ENCODE results near the gene SH3BP4. TPM values are rescaled to one million over a fixed set of nuclear protein-coding genes. Genes with fewer than 3 reads are reported as not detected.

Gene SH3BP4
- total and polyA plus RNA-seq, 10 of the 15 experiments (the other 5 are each of a cell fraction or from before 2014, with no cell fraction given): 0.03 to 0.36 TPM; not detected in 8

DNA sequence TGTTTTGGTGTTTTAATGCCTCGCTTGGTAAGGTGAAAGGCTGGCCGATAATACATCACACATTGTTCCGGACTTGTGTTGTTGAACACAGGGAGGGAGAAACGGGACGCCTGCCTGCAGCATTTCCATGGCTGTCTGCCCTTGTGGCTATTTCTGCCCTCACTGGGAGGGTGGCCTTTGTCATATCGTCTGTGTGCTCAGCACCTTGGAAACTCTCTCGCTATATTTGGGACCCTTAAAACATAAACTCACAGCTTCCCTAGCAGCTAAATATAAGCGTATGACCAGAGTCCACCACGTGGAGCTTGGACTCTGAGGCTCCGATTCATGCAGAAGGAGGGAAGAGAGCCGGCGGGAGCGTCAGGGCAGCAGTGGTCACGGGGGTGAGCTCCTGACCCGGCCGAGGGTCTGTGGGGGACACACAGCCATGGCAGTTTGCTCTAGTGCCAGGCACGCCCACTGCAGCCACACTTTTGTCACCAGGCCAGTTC lies 111.7 kb downstream of the SH3BP4 start:
- H3K27ac ChIP-seq (ENCODE audit: control insufficient read depth, insufficient read depth): no peak overlapping the region
- ChIA-PET RAD21 (ENCODE audit: unreplicated experiment) (no interaction called here), POLR2A (no interaction called here), CTCF (no interaction called here), SMC1A (ENCODE audit: uncharacterized antibody, unreplicated experiment) (no interaction called here)
- no peaks in the 10 kb centered on the region for H3K36me3 ChIP-seq (ENCODE audit: control insufficient read depth in 2 of 2, insufficient read depth in 2 of 2, low read length in 1 of 2)
- ATAC-seq: no peak
- in situ Hi-C loops (cut with MboI): no loop called here
- H3K9me3 ChIP-seq (replicated peaks; ENCODE audit: control insufficient read depth, insufficient read depth, low read length): no peaks in the 10 kb centered on the region
- BruUV-seq (replicated peaks): no TSS peak
- no peaks in the 10 kb centered on the region for H3K4me1 ChIP-seq (ENCODE audit: control insufficient read depth, insufficient read depth, low read length)
- H3K4me3 ChIP-seq: no peak overlapping the region
- no peaks in the 10 kb centered on the region for H4K20me1 ChIP-seq (ENCODE audit: control insufficient read depth, insufficient read depth)
- H2AFZ ChIP-seq (ENCODE audit: control insufficient read depth, low read depth, low read length): no peak overlapping the region
- DNase-seq (ENCODE audit: low read depth, low spot score): no peak
- 32% methylated on average over 17 of the region's 17 CpGs for WGBS (ENCODE audit: insufficient coverage, insufficient replicate concordance, low lambda C conversion rate, missing lambda C conversion rate)
- H3K27me3 ChIP-seq (replicated peaks in 1 of 2; ENCODE audit: control insufficient read depth in 2 of 2, insufficient read depth in 2 of 2, low read length in 1 of 2): no peaks in the 10 kb centered on the region
- H3K79me2 ChIP-seq (ENCODE audit: control insufficient read depth, insufficient read depth, low read length): no peaks in the 10 kb centered on the region
- no peak for FAIRE-seq
- no peak overlapping the region for H3K4me2 ChIP-seq (ENCODE audit: control insufficient read depth, insufficient read depth)
- intact Hi-C loops (cut with micrococcal nuclease; ENCODE audit: unreplicated experiment): no loop called here
- H3K9ac ChIP-seq (ENCODE audit: control insufficient read depth, insufficient read depth, low read length): no peak overlapping the region
- TF ChIP-seq BMI1 (IDR thresholded peaks at IDR 0.05; ENCODE audit: borderline replicate concordance): no peak
- TF ChIP-seq, protein P1, sequence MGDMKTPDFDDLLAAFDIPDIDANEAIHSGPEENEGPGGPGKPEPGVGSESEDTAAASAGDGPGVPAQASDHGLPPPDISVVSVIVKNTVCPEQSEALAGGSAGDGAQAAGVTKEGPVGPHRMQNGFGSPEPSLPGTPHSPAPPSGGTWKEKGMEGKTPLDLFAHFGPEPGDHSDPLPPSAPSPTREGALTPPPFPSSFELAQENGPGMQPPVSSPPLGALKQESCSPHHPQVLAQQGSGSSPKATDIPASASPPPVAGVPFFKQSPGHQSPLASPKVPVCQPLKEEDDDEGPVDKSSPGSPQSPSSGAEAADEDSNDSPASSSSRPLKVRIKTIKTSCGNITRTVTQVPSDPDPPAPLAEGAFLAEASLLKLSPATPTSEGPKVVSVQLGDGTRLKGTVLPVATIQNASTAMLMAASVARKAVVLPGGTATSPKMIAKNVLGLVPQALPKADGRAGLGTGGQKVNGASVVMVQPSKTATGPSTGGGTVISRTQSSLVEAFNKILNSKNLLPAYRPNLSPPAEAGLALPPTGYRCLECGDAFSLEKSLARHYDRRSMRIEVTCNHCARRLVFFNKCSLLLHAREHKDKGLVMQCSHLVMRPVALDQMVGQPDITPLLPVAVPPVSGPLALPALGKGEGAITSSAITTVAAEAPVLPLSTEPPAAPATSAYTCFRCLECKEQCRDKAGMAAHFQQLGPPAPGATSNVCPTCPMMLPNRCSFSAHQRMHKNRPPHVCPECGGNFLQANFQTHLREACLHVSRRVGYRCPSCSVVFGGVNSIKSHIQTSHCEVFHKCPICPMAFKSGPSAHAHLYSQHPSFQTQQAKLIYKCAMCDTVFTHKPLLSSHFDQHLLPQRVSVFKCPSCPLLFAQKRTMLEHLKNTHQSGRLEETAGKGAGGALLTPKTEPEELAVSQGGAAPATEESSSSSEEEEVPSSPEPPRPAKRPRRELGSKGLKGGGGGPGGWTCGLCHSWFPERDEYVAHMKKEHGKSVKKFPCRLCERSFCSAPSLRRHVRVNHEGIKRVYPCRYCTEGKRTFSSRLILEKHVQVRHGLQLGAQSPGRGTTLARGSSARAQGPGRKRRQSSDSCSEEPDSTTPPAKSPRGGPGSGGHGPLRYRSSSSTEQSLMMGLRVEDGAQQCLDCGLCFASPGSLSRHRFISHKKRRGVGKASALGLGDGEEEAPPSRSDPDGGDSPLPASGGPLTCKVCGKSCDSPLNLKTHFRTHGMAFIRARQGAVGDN (IDR thresholded peaks at IDR 0.05): no peak
- no peak for TF ChIP-seq SREBF2 (IDR thresholded peaks at IDR 0.05; ENCODE audit: low read length)
- TF ChIP-seq, protein P2, sequence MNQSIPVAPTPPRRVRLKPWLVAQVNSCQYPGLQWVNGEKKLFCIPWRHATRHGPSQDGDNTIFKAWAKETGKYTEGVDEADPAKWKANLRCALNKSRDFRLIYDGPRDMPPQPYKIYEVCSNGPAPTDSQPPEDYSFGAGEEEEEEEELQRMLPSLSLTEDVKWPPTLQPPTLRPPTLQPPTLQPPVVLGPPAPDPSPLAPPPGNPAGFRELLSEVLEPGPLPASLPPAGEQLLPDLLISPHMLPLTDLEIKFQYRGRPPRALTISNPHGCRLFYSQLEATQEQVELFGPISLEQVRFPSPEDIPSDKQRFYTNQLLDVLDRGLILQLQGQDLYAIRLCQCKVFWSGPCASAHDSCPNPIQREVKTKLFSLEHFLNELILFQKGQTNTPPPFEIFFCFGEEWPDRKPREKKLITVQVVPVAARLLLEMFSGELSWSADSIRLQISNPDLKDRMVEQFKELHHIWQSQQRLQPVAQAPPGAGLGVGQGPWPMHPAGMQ (IDR thresholded peaks at IDR 0.05; ENCODE audit: borderline replicate concordance): no peak
- no peak for TF ChIP-seq IKZF2 (IDR thresholded peaks at IDR 0.05)
- no peak for TF ChIP-seq HDGF (IDR thresholded peaks at IDR 0.05)
- no peak for TF ChIP-seq MLLT1 (IDR thresholded peaks at IDR 0.05)
- no peak for TF ChIP-seq ZNF217 (IDR thresholded peaks at IDR 0.05)
- no peak for TF ChIP-seq ZNF274 (IDR thresholded peaks at IDR 0.05; ENCODE audit: insufficient read depth, insufficient read length)
- TF ChIP-seq, protein P3, sequence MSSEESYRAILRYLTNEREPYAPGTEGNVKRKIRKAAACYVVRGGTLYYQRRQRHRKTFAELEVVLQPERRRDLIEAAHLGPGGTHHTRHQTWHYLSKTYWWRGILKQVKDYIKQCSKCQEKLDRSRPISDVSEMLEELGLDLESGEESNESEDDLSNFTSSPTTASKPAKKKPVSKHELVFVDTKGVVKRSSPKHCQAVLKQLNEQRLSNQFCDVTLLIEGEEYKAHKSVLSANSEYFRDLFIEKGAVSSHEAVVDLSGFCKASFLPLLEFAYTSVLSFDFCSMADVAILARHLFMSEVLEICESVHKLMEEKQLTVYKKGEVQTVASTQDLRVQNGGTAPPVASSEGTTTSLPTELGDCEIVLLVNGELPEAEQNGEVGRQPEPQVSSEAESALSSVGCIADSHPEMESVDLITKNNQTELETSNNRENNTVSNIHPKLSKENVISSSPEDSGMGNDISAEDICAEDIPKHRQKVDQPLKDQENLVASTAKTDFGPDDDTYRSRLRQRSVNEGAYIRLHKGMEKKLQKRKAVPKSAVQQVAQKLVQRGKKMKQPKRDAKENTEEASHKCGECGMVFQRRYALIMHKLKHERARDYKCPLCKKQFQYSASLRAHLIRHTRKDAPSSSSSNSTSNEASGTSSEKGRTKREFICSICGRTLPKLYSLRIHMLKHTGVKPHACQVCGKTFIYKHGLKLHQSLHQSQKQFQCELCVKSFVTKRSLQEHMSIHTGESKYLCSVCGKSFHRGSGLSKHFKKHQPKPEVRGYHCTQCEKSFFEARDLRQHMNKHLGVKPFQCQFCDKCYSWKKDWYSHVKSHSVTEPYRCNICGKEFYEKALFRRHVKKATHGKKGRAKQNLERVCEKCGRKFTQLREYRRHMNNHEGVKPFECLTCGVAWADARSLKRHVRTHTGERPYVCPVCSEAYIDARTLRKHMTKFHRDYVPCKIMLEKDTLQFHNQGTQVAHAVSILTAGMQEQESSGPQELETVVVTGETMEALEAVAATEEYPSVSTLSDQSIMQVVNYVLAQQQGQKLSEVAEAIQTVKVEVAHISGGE (CRISPR knock-in tag; IDR thresholded peaks at IDR 0.05): no peak
- no peak for TF ChIP-seq TBL1XR1 (IDR thresholded peaks at IDR 0.05; ENCODE audit: low read depth, low read length)
- no peak for TF ChIP-seq KAT2A (conservative IDR thresholded peaks at IDR 0.05; ENCODE audit: control insufficient read depth, low read depth, low read length)
- no peak for TF ChIP-seq CBFB (IDR thresholded peaks at IDR 0.05; ENCODE audit: low read depth)
- no peak for TF ChIP-seq NFYB (IDR thresholded peaks at IDR 0.05; ENCODE audit: insufficient read depth, low read depth, low read length)

All from GM12878 (cell line).